BE2C (cell line): ENCODE measurements around the gene TLK2.

Experiments used
- DNase-seq: peaks from one replicate; pipeline ENCODE4 v3.0.0-alpha.2; 2020
- H3K27me3 ChIP-seq: fragments of 250-450 bp; sonication (Bioruptor Pico); 2 replicates; pipeline ENCODE4 v1.5.1; 2020; ENCODE audit warnings: mild to moderate bottlenecking
- H3K36me3 ChIP-seq: fragments of 250-450 bp; sonication (Bioruptor Pico); 2 replicates; pipeline ENCODE4 v1.5.1; 2020; ENCODE audit warnings: mild to moderate bottlenecking
- H3K4me1 ChIP-seq: fragments of 250-450 bp; sonication (Bioruptor Pico); 2 replicates; pipeline ENCODE4 v1.5.1; 2020
- H3K4me3 ChIP-seq: 2 replicates; pipeline ENCODE4 v1.5.1; 2011; ENCODE audit warnings: low read depth, low read length
- H3K9me3 ChIP-seq: fragments of 250-450 bp; sonication (Bioruptor Pico); 2 replicates; pipeline ENCODE4 v1.5.1; 2020
- CTCF ChIP-seq: IDR thresholded peaks from 2 replicates; pipeline ENCODE4 v1.5.1; 2012; ENCODE audit warnings: mild to moderate bottlenecking, low read depth, low read length

TLK2 gene

GRCh38 chr17:62621223-62621622 lies 142.6 kb downstream of the TLK2 start:
- no peak for DNase-seq
- Histone ChIP-seq H3K4me1 (no peaks in the 10 kb centered on the region), H3K36me3 (no peaks in the 10 kb centered on the region), H3K27me3 (no peaks in the 10 kb centered on the region), H3K9me3 (no peaks in the 10 kb centered on the region), H3K4me3 (no peak overlapping the region)
- TF ChIP-seq CTCF: no peak

- no peak overlapping the region for H3K4me3 ChIP-seq
- peaks cover 4% of the 10 kb centered on the region; the same call in 1 of the 2 replicates for H3K4me1 ChIP-seq
- DNase-seq: no peak
- no peaks in the 10 kb centered on the region for H3K9me3 ChIP-seq
- no peak for TF ChIP-seq CTCF
- no peaks in the 10 kb centered on the region for H3K27me3 ChIP-seq
- no peaks in the 10 kb centered on the region for H3K36me3 ChIP-seq
Observed at GRCh38 chr17:62625184-62625869, 146.7 kb downstream of the TLK2 start.

- no peak for DNase-seq
- Histone ChIP-seq H3K4me3 (no peak overlapping the region), H3K9me3 (no peaks in the 10 kb centered on the region), H3K4me1 (peaks cover 4% of the 10 kb centered on the region; the same call in 1 of the 2 replicates), H3K36me3 (no peaks in the 10 kb centered on the region), H3K27me3 (no peaks in the 10 kb centered on the region)
- no peak for TF ChIP-seq CTCF
Observed at GRCh38 chr17:62625870-62626200, 147.2 kb downstream of the TLK2 start.

- H3K27me3 ChIP-seq: no peaks in the 10 kb centered on the region
- no peaks in the 10 kb centered on the region for H3K36me3 ChIP-seq
- TF ChIP-seq CTCF: no peak
- peak; percentile 63 for DNase-seq
- peak overlapping the region; percentile 82 for H3K4me3 ChIP-seq
- peaks cover 4% of the 10 kb centered on the region; the same call in 1 of the 2 replicates for H3K4me1 ChIP-seq
- no peaks in the 10 kb centered on the region for H3K9me3 ChIP-seq
Observed at GRCh38 chr17:62626719-62627218, 148.1 kb downstream of the TLK2 start.

- Histone ChIP-seq H3K27me3 (no peaks in the 10 kb centered on the region), H3K4me3 (peak within 1 kb of the TSS; percentile 82), H3K4me1 (peaks cover 4% of the 10 kb centered on the region; the same call in 1 of the 2 replicates), H3K36me3 (no peaks in the 10 kb centered on the region), H3K9me3 (no peaks in the 10 kb centered on the region)
- TF ChIP-seq CTCF: no peak
- DNase-seq: peak; percentile 68
Observed at GRCh38 chr17:62627219-62627903, 148.7 kb downstream of the TLK2 start, which contains the start of gene MRC2. Gene MRC2, plus strand, starts transcription at chr17:62627670. Its CDS starts 133 bp downstream, at chr17:62627803.
